ENCODE measurements around the gene PHAF1.
"Not testable (repeated sequence)": the region's sequence is repeated elsewhere in the genome, so short reads cannot be mapped to it uniquely, and the experiment has no call there.

The PHAF1 gene

GRCh38 chr16:67112591-67113399, 3.1 kb downstream of the PHAF1 start:
- Mint-ChIP-seq H3K4me3 (no peak overlapping the region), H3K27me3 (peaks cover 3% of the 10 kb centered on the region), H3K36me3 (peaks cover 6% of the 10 kb centered on the region), H3K9me3 (no peaks in the 10 kb centered on the region), H3K4me1 (peaks cover 36% of the 10 kb centered on the region), H3K27ac (no peak overlapping the region)
- DNase-seq: no peak
- CTCF ChIA-PET: interaction anchor here (2.0 kb wide), 1 partner anchor 95 kb away, joined by 7 read pairs; no protein-coding TSS in a partner anchor

- DNase-seq: no peak
- Mint-ChIP-seq H3K36me3 (peaks cover 6% of the 10 kb centered on the region), H3K4me1 (peaks cover 30% of the 10 kb centered on the region), H3K9me3 (no peaks in the 10 kb centered on the region), H3K27me3 (no peaks in the 10 kb centered on the region), H3K27ac (no peak overlapping the region), H3K4me3 (no peak overlapping the region)
- CTCF ChIA-PET: interaction anchor here (0.6 to 1.6 kb wide), 4 partner anchors 10 to 154 kb away, joined by 3 to 4 read pairs (median 4); partner anchors contain the start of gene CES3
Observed at GRCh38 chr16:67114793-67115192, 5.1 kb downstream of the PHAF1 start.

GRCh38 chr16:67115639-67116038, 5.9 kb downstream of the PHAF1 start:
- Mint-ChIP-seq H3K9me3 (no peaks in the 10 kb centered on the region), H3K36me3 (peaks cover 10% of the 10 kb centered on the region), H3K27ac (no peak overlapping the region), H3K27me3 (no peaks in the 10 kb centered on the region), H3K4me3 (no peak overlapping the region), H3K4me1 (peaks cover 26% of the 10 kb centered on the region)
- CTCF ChIA-PET: interaction anchor here (1.3 to 1.4 kb wide), 2 partner anchors 10 to 155 kb away, joined by 3 to 4 read pairs; partner anchors contain the start of gene CES3
- DNase-seq: no peak

- no peaks in the 10 kb centered on the region for H3K9me3 Mint-ChIP-seq
- no peak overlapping the region for H3K4me3 Mint-ChIP-seq
- peaks cover 13% of the 10 kb centered on the region for H3K36me3 Mint-ChIP-seq
- peaks cover 16% of the 10 kb centered on the region for H3K4me1 Mint-ChIP-seq
- CTCF ChIA-PET: interaction anchor here (0.6 to 1.4 kb wide), 2 partner anchors 11 to 470 kb away, joined by 3 read pairs; no protein-coding TSS in a partner anchor
- no peak overlapping the region for H3K27ac Mint-ChIP-seq
- DNase-seq: no peak
- H3K27me3 Mint-ChIP-seq: no peaks in the 10 kb centered on the region
Observed at GRCh38 chr16:67116388-67117311, 6.9 kb downstream of the PHAF1 start.

GRCh38 chr16:67117716-67118115, 8.0 kb downstream of the PHAF1 start:
- Mint-ChIP-seq H3K9me3 (no peaks in the 10 kb centered on the region), H3K27me3 (no peaks in the 10 kb centered on the region), H3K4me1 (peaks cover 7% of the 10 kb centered on the region), H3K4me3 (no peak overlapping the region), H3K27ac (no peak overlapping the region), H3K36me3 (peaks cover 18% of the 10 kb centered on the region)
- CTCF ChIA-PET: interaction anchor here (2.0 kb wide), 1 partner anchor 38 kb away, joined by 7 read pairs; no protein-coding TSS in a partner anchor
- no peak for DNase-seq

GRCh38 chr16:67120025-67120424, 10.3 kb downstream of the PHAF1 start:
- H3K27me3 Mint-ChIP-seq: no peaks in the 10 kb centered on the region
- no peak overlapping the region for H3K27ac Mint-ChIP-seq
- CTCF ChIA-PET: interaction anchor here (0.8 kb wide), 1 partner anchor 9 kb away, joined by 3 read pairs; no protein-coding TSS in a partner anchor
- H3K9me3 Mint-ChIP-seq: no peaks in the 10 kb centered on the region
- DNase-seq: no peak
- H3K36me3 Mint-ChIP-seq: peaks cover 23% of the 10 kb centered on the region
- H3K4me3 Mint-ChIP-seq: no peak overlapping the region
- no peaks in the 10 kb centered on the region for H3K4me1 Mint-ChIP-seq

GRCh38 chr16:67122799-67123198, 13.1 kb downstream of the PHAF1 start:
- H3K4me1 Mint-ChIP-seq, H3K27ac Mint-ChIP-seq, H3K27me3 Mint-ChIP-seq, DNase-seq, H3K4me3 Mint-ChIP-seq, CTCF ChIA-PET, H3K9me3 Mint-ChIP-seq: not testable (repeated sequence)
- H3K36me3 Mint-ChIP-seq: peaks cover 29% of the 10 kb centered on the region

GRCh38 chr16:67128417-67128816, 18.7 kb downstream of the PHAF1 start:
- no peak for DNase-seq
- Mint-ChIP-seq H3K9me3 (no peaks in the 10 kb centered on the region), H3K27ac (no peak overlapping the region), H3K4me1 (no peaks in the 10 kb centered on the region), H3K36me3 (peaks cover 27% of the 10 kb centered on the region), H3K4me3 (no peak overlapping the region), H3K27me3 (no peaks in the 10 kb centered on the region)
- CTCF ChIA-PET: interaction anchor here (0.7 to 1.0 kb wide), 2 partner anchors 14 to 42 kb away, joined by 3 read pairs; partner anchors contain the start of gene NOL3

- Mint-ChIP-seq H3K4me3 (no peak overlapping the region), H3K27ac (no peak overlapping the region), H3K36me3 (peaks cover 23% of the 10 kb centered on the region), H3K27me3 (no peaks in the 10 kb centered on the region), H3K4me1 (no peaks in the 10 kb centered on the region), H3K9me3 (no peaks in the 10 kb centered on the region)
- DNase-seq: no peak
- CTCF ChIA-PET: interaction anchor here (1.0 to 1.2 kb wide), 2 partner anchors 8 to 13 kb away, joined by 3 read pairs; no protein-coding TSS in a partner anchor
Observed at GRCh38 chr16:67128887-67129286, 19.1 kb downstream of the PHAF1 start.

GRCh38 chr16:67129422-67129821, 19.7 kb downstream of the PHAF1 start:
- no peaks in the 10 kb centered on the region for H3K9me3 Mint-ChIP-seq
- peaks cover 23% of the 10 kb centered on the region for H3K36me3 Mint-ChIP-seq
- H3K27ac Mint-ChIP-seq: no peak overlapping the region
- H3K4me3 Mint-ChIP-seq: no peak overlapping the region
- H3K27me3 Mint-ChIP-seq: no peaks in the 10 kb centered on the region
- CTCF ChIA-PET: interaction anchor here (0.7 to 1.4 kb wide), 3 partner anchors 9 to 112 kb away, joined by 3 to 4 read pairs (median 3); no protein-coding TSS in a partner anchor
- no peak for DNase-seq
- H3K4me1 Mint-ChIP-seq: no peaks in the 10 kb centered on the region

- Mint-ChIP-seq H3K9me3 (no peaks in the 10 kb centered on the region), H3K27me3 (no peaks in the 10 kb centered on the region), H3K4me1 (no peaks in the 10 kb centered on the region), H3K27ac (no peak overlapping the region), H3K36me3 (peaks cover 37% of the 10 kb centered on the region), H3K4me3 (no peak overlapping the region)
- CTCF ChIA-PET: interaction anchor here (1.1 kb wide), 1 partner anchor 17 kb away, joined by 3 read pairs; no protein-coding TSS in a partner anchor
- no peak for DNase-seq
Observed at GRCh38 chr16:67137605-67138004, 27.9 kb downstream of the PHAF1 start.

- DNase-seq: no peak
- Mint-ChIP-seq H3K9me3 (no peaks in the 10 kb centered on the region), H3K4me1 (no peaks in the 10 kb centered on the region), H3K36me3 (peaks cover 51% of the 10 kb centered on the region), H3K27ac (no peak overlapping the region), H3K27me3 (no peaks in the 10 kb centered on the region), H3K4me3 (no peak overlapping the region)
- CTCF ChIA-PET: interaction anchor here (0.6 to 1.2 kb wide), 9 partner anchors 9 to 180 kb away, joined by 3 to 7 read pairs (median 3); partner anchors contain the start of genes B3GNT9, CES3, NOL3 and PHAF1
Observed at GRCh38 chr16:67141391-67141790, 31.6 kb downstream of the PHAF1 start.

GRCh38 chr16:67142342-67142741, 32.6 kb downstream of the PHAF1 start:
- CTCF ChIA-PET: interaction anchor here (0.8 to 1.2 kb wide), 4 partner anchors 8 to 181 kb away, joined by 3 read pairs; partner anchors contain the start of genes B3GNT9, CES3 and PHAF1
- H3K9me3 Mint-ChIP-seq: no peaks in the 10 kb centered on the region
- DNase-seq: no peak
- peaks cover 53% of the 10 kb centered on the region for H3K36me3 Mint-ChIP-seq
- no peak overlapping the region for H3K4me3 Mint-ChIP-seq
- H3K27me3 Mint-ChIP-seq: no peaks in the 10 kb centered on the region
- H3K4me1 Mint-ChIP-seq: no peaks in the 10 kb centered on the region
- H3K27ac Mint-ChIP-seq: no peak overlapping the region

GRCh38 chr16:67144943-67145342, 35.2 kb downstream of the PHAF1 start:
- H3K27me3 Mint-ChIP-seq: peaks cover 3% of the 10 kb centered on the region
- peaks cover 61% of the 10 kb centered on the region for H3K36me3 Mint-ChIP-seq
- no peak for DNase-seq
- H3K9me3 Mint-ChIP-seq: no peaks in the 10 kb centered on the region
- H3K4me3 Mint-ChIP-seq: no peak overlapping the region
- no peak overlapping the region for H3K27ac Mint-ChIP-seq
- CTCF ChIA-PET: interaction anchor here (1.8 to 1.9 kb wide), 2 partner anchors 10 to 183 kb away, joined by 4 to 9 read pairs; partner anchors contain the start of gene CES3
- peaks cover 4% of the 10 kb centered on the region for H3K4me1 Mint-ChIP-seq

All from activated naive CD4-positive, alpha-beta T cell treated with anti-CD3 and anti-CD28 coated beads, Interleukin-2, amount 10 ng/mL, durations not matched to agents 7 days and 5 days (primary cell).